SU-DHL-6 (cell line): ENCODE measurements around the gene PKIB.

Experiments used
- H2AFZ ChIP-seq: fragments of 200-600 bp; sonication (generic); 2 replicates; pipeline ENCODE4 v1.6.1; 2014; ENCODE audit warnings: low read depth, mild to moderate bottlenecking, moderate library complexity, mixed read lengths, antibody characterized with exemption, low read length; ENCODE audit not compliant: severe bottlenecking
- H3F3A ChIP-seq: fragments of 200-600 bp; shearing (Covaris generic); 2 replicates; pipeline ENCODE4 v1.6.0; 2016; ENCODE audit warnings: antibody characterized with exemption, mild to moderate bottlenecking; ENCODE audit not compliant: insufficient read depth
- H3K27ac ChIP-seq: fragments of 200-600 bp; sonication (generic); 2 replicates; pipeline ENCODE4 v1.5.1; 2016; ENCODE audit warnings: low read depth, mild to moderate bottlenecking, low read length, moderate library complexity, mixed read lengths
- H3K27me3 ChIP-seq: fragments of 200-600 bp; sonication (generic), shearing (Covaris generic); 2 replicates; pipeline ENCODE4 v1.6.0; 2014; ENCODE audit warnings: mild to moderate bottlenecking, low read length
- H3K36me3 ChIP-seq: fragments of 200-600 bp; sonication (generic); 2 replicates; pipeline ENCODE4 v1.6.1; 2014; ENCODE audit warnings: mild to moderate bottlenecking, low read length, mixed read lengths
- H3K4me2 ChIP-seq: fragments of 300-600, 200-600 bp; shearing (Covaris generic), sonication (generic); 2 replicates; pipeline ENCODE4 v1.6.0; 2014; ENCODE audit warnings: low read length, low read depth, mild to moderate bottlenecking; ENCODE audit not compliant: poor library complexity, severe bottlenecking
- H3K4me3 ChIP-seq: fragments of 200-600 bp; sonication (generic); 2 replicates; pipeline ENCODE4 v1.5.1; 2014; ENCODE audit warnings: antibody characterized with exemption, low read length, mild to moderate bottlenecking, mixed read lengths; ENCODE audit not compliant: insufficient read depth, poor library complexity, severe bottlenecking
- H3K79me2 ChIP-seq: fragments of 200-600 bp; sonication (generic); 2 replicates; pipeline ENCODE4 v1.6.1; 2014; ENCODE audit warnings: mild to moderate bottlenecking, low read length, moderate library complexity; ENCODE audit not compliant: insufficient read depth
- H3K9ac ChIP-seq: fragments of 200-600 bp; sonication (generic); 2 replicates; pipeline ENCODE4 v1.7.0; 2014; ENCODE audit warnings: mild to moderate bottlenecking, low read length
- H3K9me2 ChIP-seq: fragments of 200-600 bp; sonication (generic); replicated peaks from 2 replicates; pipeline ENCODE4 v1.6.1; 2014; ENCODE audit warnings: low read length; ENCODE audit not compliant: insufficient read depth
- H3K9me3 ChIP-seq: fragments of 200-600 bp; sonication (generic); 2 replicates; pipeline ENCODE4 v1.6.1; 2014; ENCODE audit warnings: low read length, mixed read lengths; ENCODE audit not compliant: insufficient read depth
- H4K20me1 ChIP-seq: fragments of 200-600 bp; sonication (generic); 2 replicates; pipeline ENCODE4 v1.6.1; 2014; ENCODE audit warnings: low read depth, mild to moderate bottlenecking, antibody characterized with exemption, low read length, moderate library complexity, mixed read lengths
- EZH2phosphoT487 ChIP-seq: fragments of 200-600 bp; sonication (generic), shearing (Covaris generic); conservative IDR thresholded peaks from 2 replicates; pipeline ENCODE4 v1.6.1; 2018; ENCODE audit warnings: mild to moderate bottlenecking, antibody characterized with exemption, low read length, moderate library complexity, mixed read lengths
- TF ChIP-seq, protein P1 (sequence below): fragments of 200-600 bp; sonication (generic); IDR thresholded peaks from one replicate; pipeline ENCODE4 v1.5.1; 2017; ENCODE audit warnings: antibody characterized with exemption, mild to moderate bottlenecking, low read length, moderate library complexity; ENCODE audit not compliant: insufficient read depth, poor library complexity, severe bottlenecking

The PKIB gene

GRCh38 chr6:122623279-122623678, 13.1 kb downstream of the PKIB start:
- Histone ChIP-seq H4K20me1 (no peaks in the 10 kb centered on the region), H3K9me2 (no peaks in the 10 kb centered on the region), H2AFZ (no peak overlapping the region), H3K79me2 (no peaks in the 10 kb centered on the region), H3K4me3 (no peak overlapping the region), H3K27me3 (no peaks in the 10 kb centered on the region), H3F3A (no peaks in the 10 kb centered on the region), H3K36me3 (no peaks in the 10 kb centered on the region), H3K27ac (no peak overlapping the region), H3K9me3 (no peaks in the 10 kb centered on the region), H3K4me2 (no peak overlapping the region), H3K9ac (no peak overlapping the region)
- TF ChIP-seq EZH2phosphoT487 = no peak
- TF ChIP-seq, protein P1, sequence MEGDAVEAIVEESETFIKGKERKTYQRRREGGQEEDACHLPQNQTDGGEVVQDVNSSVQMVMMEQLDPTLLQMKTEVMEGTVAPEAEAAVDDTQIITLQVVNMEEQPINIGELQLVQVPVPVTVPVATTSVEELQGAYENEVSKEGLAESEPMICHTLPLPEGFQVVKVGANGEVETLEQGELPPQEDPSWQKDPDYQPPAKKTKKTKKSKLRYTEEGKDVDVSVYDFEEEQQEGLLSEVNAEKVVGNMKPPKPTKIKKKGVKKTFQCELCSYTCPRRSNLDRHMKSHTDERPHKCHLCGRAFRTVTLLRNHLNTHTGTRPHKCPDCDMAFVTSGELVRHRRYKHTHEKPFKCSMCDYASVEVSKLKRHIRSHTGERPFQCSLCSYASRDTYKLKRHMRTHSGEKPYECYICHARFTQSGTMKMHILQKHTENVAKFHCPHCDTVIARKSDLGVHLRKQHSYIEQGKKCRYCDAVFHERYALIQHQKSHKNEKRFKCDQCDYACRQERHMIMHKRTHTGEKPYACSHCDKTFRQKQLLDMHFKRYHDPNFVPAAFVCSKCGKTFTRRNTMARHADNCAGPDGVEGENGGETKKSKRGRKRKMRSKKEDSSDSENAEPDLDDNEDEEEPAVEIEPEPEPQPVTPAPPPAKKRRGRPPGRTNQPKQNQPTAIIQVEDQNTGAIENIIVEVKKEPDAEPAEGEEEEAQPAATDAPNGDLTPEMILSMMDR = no peak

DNA sequence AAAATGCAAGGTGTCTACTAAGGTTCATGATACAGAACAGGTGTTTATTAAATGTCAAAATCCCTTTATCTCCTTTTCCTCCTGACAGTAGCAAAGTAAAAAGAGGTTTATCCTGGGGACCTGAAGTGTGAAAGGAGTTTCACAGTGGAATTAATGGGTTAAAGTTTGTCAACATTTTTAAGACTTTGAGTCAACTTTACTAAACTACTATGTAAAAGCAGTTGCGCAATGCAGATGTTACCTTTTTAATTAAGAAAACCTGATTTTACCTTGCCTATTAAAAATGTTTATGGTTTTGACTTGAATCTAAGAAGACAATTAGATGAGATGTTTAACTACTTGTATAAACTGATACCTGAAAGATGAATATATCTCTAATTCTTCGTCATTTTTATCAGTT, 14.6 kb downstream of the PKIB start:
- Histone ChIP-seq H2AFZ (no peak overlapping the region), H3K4me3 (no peak overlapping the region), H3K4me2 (no peak overlapping the region), H3F3A (no peaks in the 10 kb centered on the region), H3K27me3 (no peaks in the 10 kb centered on the region), H4K20me1 (no peaks in the 10 kb centered on the region), H3K9me2 (no peaks in the 10 kb centered on the region), H3K27ac (no peak overlapping the region), H3K36me3 (no peaks in the 10 kb centered on the region), H3K79me2 (no peaks in the 10 kb centered on the region), H3K9ac (no peak overlapping the region), H3K9me3 (no peaks in the 10 kb centered on the region)
- TF ChIP-seq, protein P1 = no peak
- no peak for TF ChIP-seq EZH2phosphoT487

DNA sequence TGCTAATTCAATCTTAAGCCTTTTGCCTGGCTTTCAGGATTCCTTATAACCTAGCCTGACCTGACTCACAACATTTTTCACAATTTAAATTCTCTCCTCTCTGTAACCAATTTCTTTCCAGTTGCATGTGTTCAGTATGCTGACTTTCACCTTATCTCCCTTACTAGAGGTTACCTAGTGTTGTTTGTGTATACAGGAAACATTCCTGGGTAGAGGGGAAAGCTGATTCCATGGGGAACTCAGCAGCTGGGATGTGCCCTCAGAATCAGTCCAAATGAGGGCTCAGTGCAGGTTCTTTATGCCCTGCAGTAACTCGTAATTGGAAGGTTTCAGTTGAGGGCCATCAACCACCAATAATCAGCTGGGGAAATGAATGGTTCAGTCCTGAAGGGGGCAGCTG, 18.5 kb downstream of the PKIB start:
- H3K9me3 ChIP-seq = no peaks in the 10 kb centered on the region
- H3K4me3 ChIP-seq = no peak overlapping the region
- no peaks in the 10 kb centered on the region for H4K20me1 ChIP-seq
- H3K79me2 ChIP-seq = no peaks in the 10 kb centered on the region
- no peaks in the 10 kb centered on the region for H3K27me3 ChIP-seq
- H3K36me3 ChIP-seq = no peaks in the 10 kb centered on the region
- no peak overlapping the region for H3K9ac ChIP-seq
- H3F3A ChIP-seq = no peaks in the 10 kb centered on the region
- H3K4me2 ChIP-seq = no peak overlapping the region
- H2AFZ ChIP-seq = no peak overlapping the region
- no peaks in the 10 kb centered on the region for H3K9me2 ChIP-seq
- H3K27ac ChIP-seq = no peak overlapping the region
- no peak for TF ChIP-seq EZH2phosphoT487
- TF ChIP-seq, protein P1 = no peak
